RKO (cell line): ENCODE measurements around the gene PPBP.
"Not testable (repeated sequence)": the region's sequence is repeated elsewhere in the genome, so short reads cannot be mapped to it uniquely, and the experiment has no call there.

Experiments
- DNase-seq: peaks from one replicate; pipeline ENCODE4 v3.0.0-alpha.2; 2016; ENCODE audit warnings: low spot score

The PPBP gene

GRCh38 chr4:73992050-73992449 lies 4.1 kb upstream of the PPBP start:
- no peak for DNase-seq

GRCh38 chr4:73991742-73992000 lies 3.7 kb upstream of the PPBP start:
- DNase-seq: no peak

GRCh38 chr4:73990988-73991741 lies 3.2 kb upstream of the PPBP start:
- no peak for DNase-seq

- DNase-seq: no peak
Measured at GRCh38 chr4:73989928-73990327, 1.9 kb upstream of the PPBP start.

- DNase-seq: no peak
Measured at GRCh38 chr4:73989031-73989430, 1.0 kb upstream of the PPBP start.

- DNase-seq: no peak
Measured at GRCh38 chr4:73985528-73985852, 2.5 kb downstream of the PPBP start.

- peak; percentile 5 for DNase-seq
Measured at GRCh38 chr4:73984736-73985527, 3.1 kb downstream of the PPBP start.

- not testable (repeated sequence) for DNase-seq
Measured at GRCh38 chr4:73981175-73981574, 6.8 kb downstream of the PPBP start.

GRCh38 chr4:73979407-73979957 lies 8.5 kb downstream of the PPBP start:
- DNase-seq: no peak

GRCh38 chr4:73978886-73979285 lies 9.1 kb downstream of the PPBP start:
- DNase-seq: no peak

- no peak for DNase-seq
Measured at GRCh38 chr4:73976716-73977115, 11.3 kb downstream of the PPBP start.

- DNase-seq: no peak
Measured at GRCh38 chr4:73976217-73976616, 11.8 kb downstream of the PPBP start.

GRCh38 chr4:73974352-73974751 lies 13.6 kb downstream of the PPBP start:
- DNase-seq: no peak

- DNase-seq: no peak
Measured at GRCh38 chr4:73970945-73971344, 17.0 kb downstream of the PPBP start.

GRCh38 chr4:73970011-73970410 lies 18.0 kb downstream of the PPBP start:
- no peak for DNase-seq

GRCh38 chr4:73967866-73968265 lies 20.1 kb downstream of the PPBP start:
- DNase-seq: no peak

GRCh38 chr4:73964862-73965611 lies 23.0 kb downstream of the PPBP start:
- DNase-seq: no peak

GRCh38 chr4:73962724-73963123 lies 25.3 kb downstream of the PPBP start:
- no peak for DNase-seq

- not testable (repeated sequence) for DNase-seq
Measured at GRCh38 chr4:73959041-73959440, 28.9 kb downstream of the PPBP start.

GRCh38 chr4:73952352-73952751 lies 35.6 kb downstream of the PPBP start:
- no peak for DNase-seq

- not testable (repeated sequence) for DNase-seq
Measured at GRCh38 chr4:73950376-73950920, 37.5 kb downstream of the PPBP start.

- DNase-seq: no peak
Measured at GRCh38 chr4:73948990-73949706, 38.8 kb downstream of the PPBP start.
